LNCAP (cell line): Measurements from ENCODE around the gene ACHE.

Experiments
- CTCF ChIP-seq: fragments of 450-650 bp; IDR thresholded peaks from 2 replicates; pipeline ENCODE4 v1.5.1; 2017; ENCODE audit warnings: mild to moderate bottlenecking

The ACHE gene

GRCh38 chr7:100895701-100895955 lies at the start of gene ACHE:
Gene ACHE (minus strand): TSS chr7:100895888. CDS start chr7:100894232, 1,656 bp downstream.
- TF ChIP-seq CTCF = no peak

- no peak for TF ChIP-seq CTCF
Observed at GRCh38 chr7:100944138-100944537, 48.5 kb upstream of the ACHE start.

- no peak for TF ChIP-seq CTCF
Observed at GRCh38 chr7:100943693-100944092, 48.0 kb upstream of the ACHE start.

- TF ChIP-seq CTCF = no peak
Observed at GRCh38 chr7:100942045-100942774, 46.5 kb upstream of the ACHE start.

GRCh38 chr7:100933734-100934133 lies 38.0 kb upstream of the ACHE start:
- no peak for TF ChIP-seq CTCF

GRCh38 chr7:100929808-100930174 lies 34.1 kb upstream of the ACHE start:
- no peak for TF ChIP-seq CTCF

GRCh38 chr7:100921039-100921438 lies 25.4 kb upstream of the ACHE start:
- TF ChIP-seq CTCF = no peak

GRCh38 chr7:100914879-100915447 lies 19.3 kb upstream of the ACHE start:
- no peak for TF ChIP-seq CTCF
